WTC11 (cell line): ENCODE measurements around the gene CEP76. TPM values are rescaled to one million over a fixed set of nuclear protein-coding genes. Genes with fewer than 3 reads are reported as not detected.

Source experiments
- ATAC-seq: fragments of 200-7000 bp; cut with Tn5 transposase; 2 replicates; pipeline ENCODE4 v1.10.0; 2021; ENCODE audit warnings: mild to moderate bottlenecking, moderate library complexity
- CTCF ChIA-PET: fragments of 300-600 bp; sonication (Branson Sonifier 250); formaldehyde crosslinking; loops from one replicate; lab custom pipeline; 2021; ENCODE audit warnings: antibody characterized with exemption; lab: Charles Lee
- POLR2A ChIA-PET: fragments of 350-600 bp; sonication (Branson Sonifier 250); formaldehyde crosslinking; loops from one replicate; lab custom pipeline; 2021; ENCODE audit warnings: antibody characterized with exemption; lab: Charles Lee
- DNase-seq: peaks from one replicate; pipeline ENCODE4 v3.0.0; 2021; ENCODE audit warnings: low spot score
- H3K27ac Mint-ChIP-seq: 2 replicates; pipeline ENCODE4 v1.8.0; 2021; ENCODE audit warnings: mixed read lengths
- H3K27me3 Mint-ChIP-seq: 2 replicates; pipeline ENCODE4 v1.8.0; 2021; ENCODE audit warnings: low read depth, mild to moderate bottlenecking, moderate library complexity, mixed read lengths
- H3K36me3 Mint-ChIP-seq: 2 replicates; pipeline ENCODE4 v1.8.0; 2021; ENCODE audit warnings: mixed read lengths
- H3K4me1 Mint-ChIP-seq: 2 replicates; pipeline ENCODE4 v1.8.0; 2022; ENCODE audit warnings: mixed read lengths
- H3K4me3 Mint-ChIP-seq: 2 replicates; pipeline ENCODE4 v1.8.0; 2021; ENCODE audit warnings: mild to moderate bottlenecking, moderate library complexity, mixed read lengths
- H3K9me3 Mint-ChIP-seq: 2 replicates; pipeline ENCODE4 v1.8.0; 2021; ENCODE audit warnings: mixed read lengths
- CBFB ChIP-seq: sonication (generic); formaldehyde crosslinking; IDR thresholded peaks from 2 replicates; pipeline ENCODE4 v1.8.1; 2022; ENCODE audit warnings: mild to moderate bottlenecking, low read depth, missing genetic modification reagents
- CREM ChIP-seq: sonication (generic); formaldehyde crosslinking; IDR thresholded peaks from 2 replicates; pipeline ENCODE4 v1.8.1; 2022; ENCODE audit warnings: mild to moderate bottlenecking, missing genetic modification reagents, moderate library complexity
- EMX1 ChIP-seq: fragments of 250-450 bp; sonication (Bioruptor Pico); IDR thresholded peaks from 2 replicates; pipeline ENCODE4 v1.8.0; 2021; ENCODE audit warnings: mild to moderate bottlenecking
- FOXJ3 ChIP-seq: sonication (generic); formaldehyde crosslinking; IDR thresholded peaks from 2 replicates; pipeline ENCODE4 v1.9.0; 2021; ENCODE audit warnings: missing genetic modification reagents, mild to moderate bottlenecking, borderline replicate concordance
- GABPB1 ChIP-seq: sonication (generic); formaldehyde crosslinking; IDR thresholded peaks from 2 replicates; pipeline ENCODE4 v1.8.1; 2023; ENCODE audit warnings: mild to moderate bottlenecking, missing genetic modification reagents
- GRHL2 ChIP-seq: fragments of 250-450 bp; sonication (Bioruptor Pico); IDR thresholded peaks from 2 replicates; pipeline ENCODE4 v1.8.0; 2022; ENCODE audit warnings: mild to moderate bottlenecking, moderate library complexity; ENCODE audit not compliant: insufficient replicate concordance, severe bottlenecking
- MXD4 ChIP-seq: fragments of 250-450 bp; sonication (Bioruptor Pico); IDR thresholded peaks from 2 replicates; pipeline ENCODE4 v1.8.0; 2021; ENCODE audit warnings: mild to moderate bottlenecking, moderate library complexity, borderline replicate concordance
- MYBL2 ChIP-seq: sonication (generic); formaldehyde crosslinking; IDR thresholded peaks from 2 replicates; pipeline ENCODE4 v1.8.1; 2023; ENCODE audit warnings: mild to moderate bottlenecking, moderate library complexity, missing genetic modification reagents
- NFYB ChIP-seq: sonication (generic); formaldehyde crosslinking; conservative IDR thresholded peaks from 2 replicates; pipeline ENCODE4 v1.8.0; 2022; ENCODE audit warnings: low read depth, missing genetic modification reagents
- NR2C2 ChIP-seq: sonication (generic); formaldehyde crosslinking; IDR thresholded peaks from 2 replicates; pipeline ENCODE4 v1.8.0; 2022; ENCODE audit warnings: mild to moderate bottlenecking, missing genetic modification reagents
- PRRX2 ChIP-seq: fragments of 250-450 bp; sonication (Bioruptor Pico); IDR thresholded peaks from 2 replicates; pipeline ENCODE4 v1.8.0; 2021; ENCODE audit warnings: mild to moderate bottlenecking
- SMAD3 ChIP-seq: sonication (generic); formaldehyde crosslinking; IDR thresholded peaks from 2 replicates; pipeline ENCODE4 v1.8.0; 2022; ENCODE audit warnings: missing genetic modification reagents, mild to moderate bottlenecking, borderline replicate concordance
- STAT6 ChIP-seq: sonication (generic); formaldehyde crosslinking; conservative IDR thresholded peaks from 2 replicates; pipeline ENCODE4 v1.8.1; 2023; ENCODE audit warnings: mild to moderate bottlenecking, low read depth, missing genetic modification reagents, moderate library complexity
- ZBTB43 ChIP-seq: sonication (generic); formaldehyde crosslinking; IDR thresholded peaks from 2 replicates; pipeline ENCODE4 v1.8.1; 2023; ENCODE audit warnings: mild to moderate bottlenecking, missing genetic modification reagents
- ZNF317 ChIP-seq: sonication (generic); formaldehyde crosslinking; IDR thresholded peaks from 2 replicates; pipeline ENCODE4 v1.8.1; 2023; ENCODE audit warnings: low read depth, mild to moderate bottlenecking, moderate library complexity, missing genetic modification reagents, borderline replicate concordance
- ZNF423 ChIP-seq: fragments of 250-450 bp; sonication (Bioruptor Pico); IDR thresholded peaks from 2 replicates; pipeline ENCODE4 v2.1.2; 2022; ENCODE audit warnings: mild to moderate bottlenecking, moderate library complexity
- total RNA-seq: library from RNA; stranded (reverse); gene quantifications from 3 replicates; pipeline ENCODE4 v1.2.3, GENCODE V29; 2021
- TF ChIP-seq, protein P1 (sequence below): fragments of 200-600 bp; IDR thresholded peaks from 2 replicates; pipeline ENCODE4 v1.8.0; 2022; ENCODE audit warnings: antibody characterized with exemption
- TF ChIP-seq, protein P2 (sequence below): sonication (generic); formaldehyde crosslinking; IDR thresholded peaks from 2 replicates; pipeline ENCODE4 v1.8.0; 2022; ENCODE audit warnings: mild to moderate bottlenecking, missing genetic modification reagents
- TF ChIP-seq, protein P3 (sequence below): fragments of 250-450 bp; sonication (Bioruptor Pico); IDR thresholded peaks from 2 replicates; pipeline ENCODE4 v1.9.0; 2021; ENCODE audit warnings: moderate library complexity, mild to moderate bottlenecking, inconsistent platforms, borderline replicate concordance
- TF ChIP-seq, protein P4 (sequence below): fragments of 250-450 bp; sonication (Bioruptor Pico); IDR thresholded peaks from 2 replicates; pipeline ENCODE4 v1.9.0; 2021; ENCODE audit warnings: mild to moderate bottlenecking, borderline replicate concordance

The CEP76 gene
- total RNA-seq, 1 experiment from 2014 or later: 16.9 TPM

DNA sequence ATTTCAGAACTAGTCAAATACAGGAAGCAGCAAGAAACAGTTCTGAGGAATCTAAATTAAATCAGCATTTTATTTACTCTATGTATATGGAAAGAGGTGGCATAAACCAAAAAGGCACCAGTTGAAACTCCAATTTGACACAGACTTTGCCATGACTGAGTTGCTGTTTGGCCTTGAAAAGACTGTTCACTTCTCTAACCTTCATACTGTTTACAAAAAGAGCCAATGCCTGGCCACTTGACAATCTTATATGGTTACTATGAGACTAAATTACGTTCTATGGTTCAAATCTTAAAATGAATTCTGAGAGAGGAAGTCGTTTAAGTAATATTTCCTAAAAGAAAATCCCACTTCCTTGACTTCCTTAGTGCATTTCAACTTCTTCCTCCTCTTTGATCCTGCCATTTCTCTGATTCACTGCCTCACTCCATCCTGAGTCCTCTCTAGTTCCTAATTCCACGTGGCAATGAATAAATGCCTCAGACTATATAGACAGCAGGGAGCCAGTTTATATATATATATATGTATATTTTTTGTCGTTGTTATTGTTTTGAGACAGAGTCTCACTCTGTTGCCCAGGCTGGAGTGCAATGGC lies 13.2 kb downstream of the CEP76 start:
- H3K36me3 Mint-ChIP-seq: peaks cover 11% of the 10 kb centered on the region
- POLR2A ChIA-PET: no interaction called here
- no peaks in the 10 kb centered on the region for H3K27me3 Mint-ChIP-seq
- DNase-seq: no peak
- CTCF ChIA-PET: no interaction called here
- no peaks in the 10 kb centered on the region for H3K9me3 Mint-ChIP-seq
- peak overlapping the region; percentile 70; the same call in 1 of the 2 replicates for H3K27ac Mint-ChIP-seq
- TF ChIP-seq ZNF423: no peak
- TF ChIP-seq MYBL2: no peak
- TF ChIP-seq, protein P1, sequence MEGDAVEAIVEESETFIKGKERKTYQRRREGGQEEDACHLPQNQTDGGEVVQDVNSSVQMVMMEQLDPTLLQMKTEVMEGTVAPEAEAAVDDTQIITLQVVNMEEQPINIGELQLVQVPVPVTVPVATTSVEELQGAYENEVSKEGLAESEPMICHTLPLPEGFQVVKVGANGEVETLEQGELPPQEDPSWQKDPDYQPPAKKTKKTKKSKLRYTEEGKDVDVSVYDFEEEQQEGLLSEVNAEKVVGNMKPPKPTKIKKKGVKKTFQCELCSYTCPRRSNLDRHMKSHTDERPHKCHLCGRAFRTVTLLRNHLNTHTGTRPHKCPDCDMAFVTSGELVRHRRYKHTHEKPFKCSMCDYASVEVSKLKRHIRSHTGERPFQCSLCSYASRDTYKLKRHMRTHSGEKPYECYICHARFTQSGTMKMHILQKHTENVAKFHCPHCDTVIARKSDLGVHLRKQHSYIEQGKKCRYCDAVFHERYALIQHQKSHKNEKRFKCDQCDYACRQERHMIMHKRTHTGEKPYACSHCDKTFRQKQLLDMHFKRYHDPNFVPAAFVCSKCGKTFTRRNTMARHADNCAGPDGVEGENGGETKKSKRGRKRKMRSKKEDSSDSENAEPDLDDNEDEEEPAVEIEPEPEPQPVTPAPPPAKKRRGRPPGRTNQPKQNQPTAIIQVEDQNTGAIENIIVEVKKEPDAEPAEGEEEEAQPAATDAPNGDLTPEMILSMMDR: no peak
- no peak for TF ChIP-seq ZBTB43 (CRISPR knock-in tag)
- TF ChIP-seq FOXJ3: no peak
- TF ChIP-seq GRHL2 (CRISPR knock-in tag): no peak
- TF ChIP-seq, protein P2, sequence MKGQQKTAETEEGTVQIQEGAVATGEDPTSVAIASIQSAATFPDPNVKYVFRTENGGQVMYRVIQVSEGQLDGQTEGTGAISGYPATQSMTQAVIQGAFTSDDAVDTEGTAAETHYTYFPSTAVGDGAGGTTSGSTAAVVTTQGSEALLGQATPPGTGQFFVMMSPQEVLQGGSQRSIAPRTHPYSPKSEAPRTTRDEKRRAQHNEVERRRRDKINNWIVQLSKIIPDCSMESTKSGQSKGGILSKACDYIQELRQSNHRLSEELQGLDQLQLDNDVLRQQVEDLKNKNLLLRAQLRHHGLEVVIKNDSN (CRISPR knock-in tag): no peak
- TF ChIP-seq ZNF317 (CRISPR knock-in tag): no peak
- no peak for TF ChIP-seq SMAD3 (CRISPR knock-in tag)
- TF ChIP-seq GABPB1 (CRISPR knock-in tag): no peak
- TF ChIP-seq, protein P3, sequence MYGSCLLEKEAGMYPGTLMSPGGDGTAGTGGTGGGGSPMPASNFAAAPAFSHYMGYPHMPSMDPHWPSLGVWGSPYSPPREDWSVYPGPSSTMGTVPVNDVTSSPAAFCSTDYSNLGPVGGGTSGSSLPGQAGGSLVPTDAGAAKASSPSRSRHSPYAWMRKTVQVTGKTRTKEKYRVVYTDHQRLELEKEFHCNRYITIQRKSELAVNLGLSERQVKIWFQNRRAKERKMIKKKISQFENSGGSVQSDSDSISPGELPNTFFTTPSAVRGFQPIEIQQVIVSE: no peak
- TF ChIP-seq, protein P4, sequence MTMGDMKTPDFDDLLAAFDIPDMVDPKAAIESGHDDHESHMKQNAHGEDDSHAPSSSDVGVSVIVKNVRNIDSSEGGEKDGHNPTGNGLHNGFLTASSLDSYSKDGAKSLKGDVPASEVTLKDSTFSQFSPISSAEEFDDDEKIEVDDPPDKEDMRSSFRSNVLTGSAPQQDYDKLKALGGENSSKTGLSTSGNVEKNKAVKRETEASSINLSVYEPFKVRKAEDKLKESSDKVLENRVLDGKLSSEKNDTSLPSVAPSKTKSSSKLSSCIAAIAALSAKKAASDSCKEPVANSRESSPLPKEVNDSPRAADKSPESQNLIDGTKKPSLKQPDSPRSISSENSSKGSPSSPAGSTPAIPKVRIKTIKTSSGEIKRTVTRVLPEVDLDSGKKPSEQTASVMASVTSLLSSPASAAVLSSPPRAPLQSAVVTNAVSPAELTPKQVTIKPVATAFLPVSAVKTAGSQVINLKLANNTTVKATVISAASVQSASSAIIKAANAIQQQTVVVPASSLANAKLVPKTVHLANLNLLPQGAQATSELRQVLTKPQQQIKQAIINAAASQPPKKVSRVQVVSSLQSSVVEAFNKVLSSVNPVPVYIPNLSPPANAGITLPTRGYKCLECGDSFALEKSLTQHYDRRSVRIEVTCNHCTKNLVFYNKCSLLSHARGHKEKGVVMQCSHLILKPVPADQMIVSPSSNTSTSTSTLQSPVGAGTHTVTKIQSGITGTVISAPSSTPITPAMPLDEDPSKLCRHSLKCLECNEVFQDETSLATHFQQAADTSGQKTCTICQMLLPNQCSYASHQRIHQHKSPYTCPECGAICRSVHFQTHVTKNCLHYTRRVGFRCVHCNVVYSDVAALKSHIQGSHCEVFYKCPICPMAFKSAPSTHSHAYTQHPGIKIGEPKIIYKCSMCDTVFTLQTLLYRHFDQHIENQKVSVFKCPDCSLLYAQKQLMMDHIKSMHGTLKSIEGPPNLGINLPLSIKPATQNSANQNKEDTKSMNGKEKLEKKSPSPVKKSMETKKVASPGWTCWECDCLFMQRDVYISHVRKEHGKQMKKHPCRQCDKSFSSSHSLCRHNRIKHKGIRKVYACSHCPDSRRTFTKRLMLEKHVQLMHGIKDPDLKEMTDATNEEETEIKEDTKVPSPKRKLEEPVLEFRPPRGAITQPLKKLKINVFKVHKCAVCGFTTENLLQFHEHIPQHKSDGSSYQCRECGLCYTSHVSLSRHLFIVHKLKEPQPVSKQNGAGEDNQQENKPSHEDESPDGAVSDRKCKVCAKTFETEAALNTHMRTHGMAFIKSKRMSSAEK (CRISPR knock-in tag): no peak
- no peak for TF ChIP-seq CREM (CRISPR knock-in tag)
- TF ChIP-seq PRRX2: no peak
- TF ChIP-seq EMX1 (CRISPR knock-in tag): no peak
- TF ChIP-seq CBFB: no peak
- no peak for TF ChIP-seq MXD4 (CRISPR knock-in tag)
- no peak for TF ChIP-seq NR2C2
- TF ChIP-seq NFYB (CRISPR knock-in tag): no peak
- no peak for TF ChIP-seq STAT6 (CRISPR knock-in tag)
- no peak overlapping the region for H3K4me3 Mint-ChIP-seq
- no peaks in the 10 kb centered on the region for H3K4me1 Mint-ChIP-seq
- ATAC-seq: no peak
